Inflammatory macrophage (primary cell): ENCODE results near the gene RAB13.
A peak's percentile ranks its signal among the peaks of the same experiment; 100 is the strongest.
"Not testable (repeated sequence)": the region's sequence is repeated elsewhere in the genome, so short reads cannot be mapped to it uniquely, and the experiment has no call there.

Experiments
- DNase-seq, 2 donors: peaks; one replicate each; pipeline ENCODE4 v3.0.0-alpha.2; 2020 to 2022
- total RNA-seq, 18 experiments: gene quantifications; one replicate each; lab custom pipeline; 2026; ENCODE audit warnings: mixed read lengths in 6 of 18, inconsistent platforms in 2 of 18; lab: John Stamatoyannopoulos, UW

The RAB13 gene
- total RNA-seq: 1.0 to 10.0 (median 3.9) reads per million in 18 experiments

DNA sequence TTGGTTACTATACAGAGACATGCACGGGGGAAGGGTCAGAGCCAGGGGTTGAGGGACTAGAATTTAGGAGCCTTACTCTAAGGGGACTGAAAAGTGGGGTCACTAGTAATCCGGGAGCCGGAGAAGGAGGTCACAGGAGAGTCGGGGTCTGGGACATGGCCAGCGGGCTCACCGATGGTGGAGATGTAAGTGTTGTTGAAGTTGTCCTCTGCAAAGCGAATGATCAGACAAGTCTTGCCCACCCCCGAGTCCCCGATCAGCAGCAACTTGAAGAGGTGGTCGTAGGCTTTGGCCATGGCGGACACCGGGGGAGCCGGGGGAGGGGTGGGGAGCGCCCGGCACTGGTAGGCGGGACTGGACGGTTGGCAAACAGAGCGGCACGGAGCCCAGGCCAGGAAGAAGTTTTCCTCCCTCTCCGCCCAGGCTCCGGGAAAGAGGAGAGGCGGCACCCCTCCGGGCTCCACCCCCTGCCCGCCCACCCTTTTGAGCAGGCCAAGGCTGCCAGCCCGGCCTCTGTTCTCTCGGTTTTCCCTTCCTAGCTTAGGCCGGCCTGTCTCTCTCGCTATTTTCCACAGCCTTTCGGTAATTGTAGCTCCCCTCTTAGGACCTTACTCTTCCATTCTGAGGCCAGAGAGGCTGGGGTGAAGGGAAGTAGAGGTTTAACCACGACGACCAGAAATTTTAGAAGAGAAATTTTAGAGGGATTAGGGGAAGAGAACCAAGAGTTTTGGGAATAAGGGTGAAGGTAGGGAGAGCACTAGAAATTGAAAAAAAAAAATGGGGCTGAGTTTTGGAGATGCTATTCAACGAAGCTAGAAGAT lies at the start of gene RAB13:
Gene RAB13 (minus strand): TSS at position 399 of the 821 bp plus-strand sequence. CDS start 103 bp downstream, at position 296.
- peak; percentile 60 to 77 for DNase-seq

DNA sequence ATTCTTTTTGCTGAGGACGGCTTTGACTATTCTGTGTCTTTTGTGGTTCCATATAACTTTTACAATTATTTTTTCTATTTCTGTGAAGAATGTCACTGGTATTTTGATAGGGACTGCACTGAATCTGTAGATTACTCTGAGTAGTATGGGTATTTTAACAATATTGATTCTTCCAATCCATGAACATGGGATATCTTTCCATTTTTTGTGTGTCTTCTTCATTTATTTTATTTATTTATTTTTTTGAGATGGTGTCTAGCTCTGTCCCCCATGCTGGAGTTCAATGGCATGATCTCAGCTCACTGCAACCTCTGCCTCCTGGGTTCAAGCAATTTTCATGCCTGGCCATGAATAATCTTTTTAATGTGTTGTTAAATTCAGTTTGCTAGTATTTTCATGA lies 47.6 kb upstream of the RAB13 start:
- DNase-seq: not testable (repeated sequence)

GRCh38 chr1:154019940-154020339 lies 33.8 kb upstream of the RAB13 start:
- DNase-seq: no peak

GRCh38 chr1:154019269-154019668 lies 33.1 kb upstream of the RAB13 start:
- DNase-seq: no peak

DNA sequence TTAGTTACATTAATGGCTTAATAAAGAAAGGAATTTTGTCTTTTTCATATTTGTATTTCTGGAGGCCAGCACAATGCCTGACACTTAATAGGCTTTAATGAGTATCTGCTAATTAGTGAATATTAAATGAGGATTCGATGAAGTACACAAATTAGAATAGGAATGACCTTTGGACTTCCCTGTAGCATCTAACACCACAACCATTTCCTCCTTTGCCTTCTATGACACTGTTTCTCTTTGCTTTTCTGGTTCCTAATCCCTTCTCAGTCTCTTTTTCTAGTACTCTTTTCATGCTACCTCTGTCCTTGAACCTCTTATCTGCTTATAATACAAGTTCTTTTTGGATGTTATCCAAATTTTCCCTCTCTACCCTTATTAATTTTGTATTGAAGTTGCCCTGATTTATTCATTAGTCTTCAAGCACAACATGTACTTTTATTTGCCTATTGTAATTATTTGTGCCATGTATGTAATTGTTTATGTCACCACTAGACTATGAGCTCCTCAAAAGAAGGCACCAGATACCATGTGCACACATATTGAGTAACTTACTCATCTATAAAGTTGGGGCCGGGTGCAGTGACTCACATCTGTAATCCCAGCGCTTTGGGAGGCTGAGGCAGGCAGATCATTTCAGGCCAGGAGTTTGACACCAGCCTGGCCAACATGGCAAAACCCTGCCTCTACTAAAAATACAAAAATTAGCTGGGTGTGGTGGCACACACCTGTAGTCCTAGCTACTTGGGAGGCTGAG lies 28.2 kb upstream of the RAB13 start:
- DNase-seq: no peak

GRCh38 chr1:154012543-154012942 lies 26.4 kb upstream of the RAB13 start:
- DNase-seq: not testable (repeated sequence)

DNA sequence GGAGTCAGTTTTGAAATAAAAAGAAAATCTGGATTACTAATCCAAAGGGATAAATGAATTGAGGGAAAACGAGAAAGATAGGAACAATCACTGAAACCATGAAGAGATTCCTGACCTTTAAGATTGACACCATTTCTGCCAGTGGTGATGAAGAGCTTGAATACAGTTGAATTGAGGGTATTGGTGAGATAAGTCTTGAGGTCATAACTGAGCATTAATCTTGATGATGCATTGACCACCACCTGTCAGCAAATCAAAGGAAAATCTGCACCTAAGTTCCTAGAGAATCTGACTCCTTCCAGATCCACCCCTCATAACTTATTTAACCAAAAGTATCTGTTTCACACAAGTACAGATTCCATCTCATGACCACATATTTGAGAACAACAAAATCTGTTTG lies 26.0 kb upstream of the RAB13 start:
- no peak for DNase-seq

- DNase-seq: no peak
These were observed 20.0 kb upstream of the RAB13 start for GRCh38 chr1:154006136-154006535.

GRCh38 chr1:154000420-154000819 lies 14.3 kb upstream of the RAB13 start:
- no peak for DNase-seq

DNA sequence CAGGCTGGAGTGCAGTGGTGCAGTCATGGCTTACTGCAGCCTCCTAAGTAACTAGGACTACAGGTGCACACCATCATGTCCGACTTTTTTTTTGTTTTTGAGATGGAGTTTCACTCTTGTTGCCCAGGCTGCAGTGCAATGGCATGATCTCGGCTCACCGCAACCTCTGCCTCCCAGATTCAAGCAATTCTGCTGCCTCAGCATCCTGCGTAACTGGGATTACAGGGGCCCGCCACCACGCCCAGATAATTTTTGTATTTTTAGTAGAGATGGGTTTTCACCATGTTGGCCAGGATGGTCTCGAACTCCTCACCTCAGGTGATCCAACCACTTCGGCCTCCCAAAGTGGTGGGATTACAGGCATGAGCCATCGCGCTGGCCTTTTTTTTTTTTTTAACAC lies 10.7 kb upstream of the RAB13 start:
- not testable (repeated sequence) for DNase-seq

- DNase-seq: no peak
These were observed 9.5 kb upstream of the RAB13 start for GRCh38 chr1:153995640-153996039.

- no peak for DNase-seq
These were observed 9.1 kb upstream of the RAB13 start for GRCh38 chr1:153995202-153995601.

DNA sequence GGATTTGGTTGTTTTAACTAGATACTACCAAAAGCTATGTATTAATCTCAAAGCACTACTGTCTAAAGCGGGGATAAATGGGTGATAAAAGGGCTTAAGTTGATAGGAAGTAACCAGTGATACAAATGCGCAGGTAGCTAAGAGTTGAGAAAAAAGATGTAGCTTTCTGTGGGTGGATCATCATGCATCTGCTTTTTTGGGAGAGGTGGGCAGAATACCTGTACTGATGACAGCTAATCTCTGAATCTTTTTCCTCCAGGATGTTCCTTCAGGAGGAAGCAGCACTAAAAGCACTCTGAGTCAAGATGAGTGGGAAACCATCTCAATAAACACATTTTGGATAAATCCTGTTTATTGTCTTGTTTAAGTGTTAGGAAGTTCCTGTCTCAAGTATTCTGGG lies 5.7 kb upstream of the RAB13 start:
- no peak for DNase-seq

- DNase-seq: no peak
These were observed 5.1 kb upstream of the RAB13 start for GRCh38 chr1:153991151-153991630.

- peak; percentile 97 to 98 for DNase-seq
These were observed 4.5 kb upstream of the RAB13 start, which contains the start of gene RPS27 for GRCh38 chr1:153990468-153991150. TSS of gene RPS27 (plus strand) at chr1:153990762. CDS start at chr1:153990797, 35 bp downstream.

- DNase-seq: no peak
These were observed 1.5 kb upstream of the RAB13 start for GRCh38 chr1:153987621-153988020.

DNA sequence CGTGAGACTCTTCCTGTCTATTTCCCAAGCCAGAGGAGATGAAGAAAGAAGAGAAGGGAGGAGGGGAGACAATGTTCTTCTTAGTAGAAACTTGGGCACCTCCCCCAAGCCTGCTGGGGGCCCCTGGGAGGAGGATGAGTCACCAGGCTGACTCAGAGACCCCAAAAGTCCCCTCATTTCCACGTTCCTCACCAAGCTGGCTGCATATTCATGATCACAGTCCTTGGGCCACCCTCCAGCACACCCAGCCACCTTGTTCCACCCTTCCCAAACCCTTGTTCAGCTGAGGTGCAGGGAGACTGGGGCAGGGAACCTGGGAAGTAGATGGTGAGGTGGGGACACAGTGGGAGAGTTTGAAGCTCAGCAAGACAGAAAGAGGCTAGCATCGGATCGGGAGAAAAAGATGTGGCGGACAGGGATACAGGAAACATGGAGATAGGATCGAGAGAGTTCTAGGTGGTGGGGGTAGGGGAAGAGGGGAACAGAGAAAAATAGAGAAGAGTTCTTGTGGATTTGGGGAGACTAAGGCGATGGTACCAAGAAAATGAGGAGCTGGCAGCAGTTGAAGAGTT lies 712 bp downstream of the RAB13 start:
- DNase-seq: peak; percentile 22 to 50

DNA sequence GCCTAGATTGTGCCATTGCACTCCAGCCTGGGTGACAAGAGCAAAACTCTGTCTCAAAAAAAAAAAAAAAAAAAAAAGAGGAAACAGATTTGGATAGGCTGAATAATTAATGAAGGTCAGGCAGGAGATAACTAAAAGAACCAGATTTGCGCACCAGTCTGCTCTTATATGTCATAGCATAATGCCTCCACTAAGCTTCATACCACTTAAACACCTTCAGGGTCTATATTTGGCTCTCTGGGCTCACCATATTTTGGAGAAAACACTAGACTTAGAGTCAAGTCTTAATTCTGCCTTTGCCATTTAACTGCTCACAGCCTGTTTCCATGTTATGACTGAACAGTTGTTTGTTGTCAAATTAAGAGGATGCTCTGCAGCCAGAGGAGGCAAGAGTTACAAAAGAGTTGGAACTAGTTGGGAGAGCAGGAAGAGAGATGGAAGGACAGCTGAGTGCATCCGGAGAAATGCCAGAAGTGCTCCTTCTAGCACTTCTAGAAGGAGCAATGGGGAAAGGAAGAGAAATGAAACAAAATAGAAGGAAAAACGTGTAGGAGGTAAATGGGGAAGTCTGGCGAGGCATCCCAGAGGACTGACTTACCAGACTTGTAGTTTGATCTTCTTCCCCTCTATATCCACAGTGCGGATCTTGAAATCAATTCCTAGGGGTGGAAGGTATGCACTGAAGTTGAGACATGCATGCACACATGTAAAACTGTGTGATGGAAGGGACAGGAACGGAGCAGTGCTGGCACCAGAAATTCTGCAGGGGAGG lies 1.8 kb downstream of the RAB13 start:
- DNase-seq: peak; percentile 17 to 27

GRCh38 chr1:153981735-153982134 lies 4.4 kb downstream of the RAB13 start:
- DNase-seq: not testable (repeated sequence)

GRCh38 chr1:153979091-153979490 lies 7.0 kb downstream of the RAB13 start:
- not testable (repeated sequence) for DNase-seq

- DNase-seq: no peak
These were observed 7.7 kb downstream of the RAB13 start for GRCh38 chr1:153978274-153978909.
